G401.6 (cell line): Measurements from ENCODE around the gene ABHD14A.
"Not testable (repeated sequence)": the region's sequence is repeated elsewhere in the genome, so short reads cannot be mapped to it uniquely, and the experiment has no call there.

Source experiments
- FAIRE-seq: peaks from 2 replicates; lab custom pipeline; 2012; peaks lifted over from hg19 to GRCh38; lab: Jason Lieb, UNC

The ABHD14A gene

DNA sequence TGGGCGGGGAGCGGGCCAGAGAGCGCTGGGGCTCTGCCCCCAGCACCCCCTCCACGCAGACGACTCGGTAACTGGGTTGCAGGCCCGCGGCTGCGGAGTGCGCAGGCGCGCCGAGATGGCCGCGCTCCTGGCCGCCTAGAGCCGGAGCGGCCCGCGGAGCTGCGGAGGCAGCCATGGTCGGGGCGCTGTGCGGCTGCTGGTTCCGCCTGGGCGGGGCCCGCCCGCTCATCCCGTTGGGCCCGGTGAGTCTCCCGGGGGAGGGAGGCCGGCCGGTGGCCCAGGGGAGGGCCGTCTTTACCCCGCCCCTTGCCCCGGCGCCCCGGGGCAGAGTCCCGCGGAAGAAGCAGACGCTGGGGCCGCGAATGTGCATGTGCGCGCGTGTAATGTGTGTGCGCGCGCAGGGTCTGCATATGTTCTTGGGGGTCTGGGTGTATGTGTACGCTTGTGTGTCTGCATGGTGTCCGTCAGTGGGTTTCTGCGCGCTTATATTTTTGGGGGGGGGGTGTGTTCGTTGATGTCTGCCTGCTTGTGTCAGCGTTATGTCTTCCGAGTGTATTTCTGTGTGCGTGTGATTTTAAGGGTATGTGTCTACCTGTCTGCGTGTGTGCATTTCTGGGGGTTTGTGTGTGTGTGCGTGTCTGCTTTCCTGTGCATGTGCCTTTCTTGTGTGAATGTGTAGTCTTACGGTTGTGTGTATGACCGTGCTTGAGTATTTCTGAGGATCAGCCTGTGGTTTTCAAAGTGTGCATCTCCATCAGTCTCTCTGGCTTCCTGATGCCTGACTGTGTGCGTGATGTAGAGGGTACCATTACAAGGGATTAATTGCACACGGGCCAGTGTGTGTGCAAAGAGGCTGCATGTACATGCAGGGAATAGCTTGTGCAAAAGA is at the start of gene ABHD14A:
Gene ABHD14A, plus strand, starts transcription at position 102 of the 889 bp plus-strand sequence. Its CDS starts 72 bp downstream, at position 174.
- FAIRE-seq: no peak

DNA sequence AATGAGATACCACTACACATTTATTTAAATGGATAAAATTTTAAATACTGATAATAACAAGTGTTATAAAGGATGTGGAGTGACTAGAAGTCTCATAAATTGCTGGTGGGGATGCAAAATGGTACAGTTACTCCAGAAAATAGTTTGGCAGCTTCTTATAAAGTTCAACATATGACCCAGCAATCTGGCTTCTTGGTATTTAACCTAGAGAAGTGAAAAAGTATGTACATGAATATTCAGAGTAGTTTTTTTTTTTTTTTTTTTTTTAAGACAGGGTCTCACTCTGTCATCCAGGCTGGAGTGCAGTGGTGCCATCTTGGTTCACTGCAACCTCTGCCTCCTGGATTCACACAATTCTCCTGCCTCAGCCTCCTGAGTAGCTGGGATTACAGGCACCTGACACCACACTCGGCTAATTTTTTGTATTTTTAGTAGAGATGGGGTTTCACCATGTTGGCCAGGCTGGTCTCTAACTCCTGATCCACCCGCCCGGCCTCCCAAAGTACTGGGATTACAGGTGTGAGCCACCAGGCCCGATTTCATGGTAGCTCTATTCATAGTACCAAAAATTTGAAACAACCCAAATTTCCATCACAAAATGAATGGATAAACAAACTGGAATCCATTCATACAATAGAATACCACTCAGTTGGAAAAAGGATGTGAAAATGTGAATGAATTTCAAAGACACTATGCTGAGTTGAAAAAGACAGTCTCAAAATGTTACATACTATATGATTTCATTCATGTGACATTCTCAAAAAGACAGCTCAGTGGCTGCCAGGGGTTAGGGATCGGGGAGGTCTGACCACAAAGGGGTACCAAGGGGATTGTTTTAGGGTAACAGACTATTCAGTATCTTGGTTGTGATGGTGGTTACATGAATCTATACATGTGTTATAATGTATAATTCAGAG is 47.5 kb upstream of the ABHD14A start:
- no peak for FAIRE-seq

DNA sequence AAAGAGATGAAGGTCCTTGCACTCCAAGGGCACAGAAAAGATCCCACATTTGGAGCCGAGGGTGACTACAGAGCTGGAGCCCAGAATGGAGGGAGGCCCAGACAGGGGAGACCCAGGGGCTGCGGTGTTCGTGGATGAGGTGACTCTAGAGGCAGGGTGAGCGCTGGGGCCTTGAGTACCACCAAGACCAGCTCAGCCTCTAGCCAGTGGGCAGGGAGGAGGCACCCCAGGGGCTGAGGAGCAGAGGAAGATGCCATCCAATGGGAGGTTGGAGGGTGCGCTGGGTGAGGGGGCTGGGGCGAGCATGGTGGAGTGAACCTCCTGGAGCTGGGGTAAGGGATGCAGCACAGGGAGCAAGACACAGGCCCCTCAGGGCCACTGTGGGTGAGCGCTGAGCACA is 46.4 kb upstream of the ABHD14A start:
- no peak for FAIRE-seq

DNA sequence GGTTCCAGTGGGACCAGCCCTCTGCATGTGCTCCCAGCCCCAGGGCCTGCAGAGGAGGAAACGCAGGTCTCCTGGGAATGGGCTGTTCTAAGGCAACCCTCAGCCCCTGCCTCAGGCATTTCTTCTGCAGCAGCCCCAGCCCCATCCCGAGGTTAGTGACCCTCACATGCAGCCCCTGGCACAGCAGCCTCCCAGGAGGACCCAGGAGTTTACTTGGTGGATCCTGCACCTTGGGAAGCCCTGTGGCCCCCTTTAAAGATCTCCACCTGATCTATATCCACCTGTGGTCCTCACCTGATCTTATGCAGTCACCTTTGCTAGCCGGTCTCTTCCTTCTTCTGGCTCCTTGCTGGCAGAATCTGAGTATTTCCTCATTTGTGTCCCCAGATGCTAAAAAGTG is 45.9 kb upstream of the ABHD14A start:
- not testable (repeated sequence) for FAIRE-seq

DNA sequence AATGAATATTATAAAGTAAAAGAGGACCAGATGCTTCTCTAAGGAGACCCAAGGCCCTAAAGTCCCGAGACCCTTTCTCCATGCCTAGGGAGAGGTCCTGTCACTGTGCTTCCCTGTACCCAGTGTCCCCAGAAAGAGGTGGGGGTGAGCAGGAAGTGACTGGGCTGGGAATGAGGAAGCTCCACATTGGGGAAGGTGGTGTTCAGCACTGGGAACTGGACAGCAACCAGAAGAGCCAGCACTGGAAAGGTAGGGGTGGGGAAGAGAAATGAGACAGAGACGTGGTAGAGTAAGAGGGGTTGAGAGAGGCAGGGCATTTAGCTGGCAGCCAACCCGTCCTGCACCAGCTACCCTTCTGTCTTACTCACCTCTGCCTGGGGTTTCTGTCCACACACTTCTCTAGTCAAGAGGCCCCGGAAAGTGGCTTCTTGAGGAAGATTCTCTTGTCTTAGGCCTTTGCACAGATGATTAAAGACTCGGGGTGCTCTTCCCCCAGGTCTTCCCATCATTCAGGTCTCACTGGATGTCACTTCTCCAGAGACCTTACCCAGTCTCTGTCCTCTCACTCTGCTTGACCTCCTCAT is 45.4 kb upstream of the ABHD14A start:
- FAIRE-seq: no peak

DNA sequence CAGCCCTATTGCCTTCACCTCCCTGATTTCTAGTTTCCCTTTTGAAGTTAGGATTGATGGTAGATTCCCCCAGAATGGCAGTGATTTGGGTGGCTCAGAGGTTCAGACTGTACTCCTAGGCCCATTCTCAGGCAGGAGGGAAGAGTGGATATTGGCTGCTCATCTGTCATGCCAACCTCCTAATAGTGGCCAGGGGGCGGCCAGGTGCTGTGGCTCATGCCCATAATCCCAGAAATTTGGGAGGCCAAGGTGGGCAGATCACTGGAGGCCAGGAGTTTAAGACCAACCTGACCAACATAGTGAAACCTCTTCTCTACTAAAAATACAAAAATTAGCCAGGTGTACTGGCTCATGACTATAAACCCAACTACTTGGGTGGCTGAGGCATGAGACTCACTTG is 44.4 kb upstream of the ABHD14A start:
- FAIRE-seq: no peak

DNA sequence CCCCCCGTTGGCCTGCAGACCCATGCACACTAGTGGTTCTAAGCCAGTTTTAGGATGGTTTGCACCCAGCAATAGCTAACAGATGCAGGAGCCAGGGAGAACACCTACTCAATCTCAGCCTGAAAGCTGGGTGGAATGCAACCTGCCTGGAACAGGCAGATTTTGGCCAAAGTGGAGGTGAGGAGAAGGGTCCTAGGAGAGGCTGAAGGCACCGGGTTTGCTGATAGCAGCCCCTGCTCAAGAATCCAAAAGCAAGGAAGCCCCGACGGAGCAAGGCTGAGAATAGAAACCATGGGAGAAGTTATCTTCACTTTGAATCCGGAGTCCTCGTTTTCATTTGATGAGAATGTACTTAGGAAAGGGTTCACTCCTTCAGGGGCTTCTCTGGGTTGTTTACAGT is 43.1 kb upstream of the ABHD14A start:
- FAIRE-seq: no peak

DNA sequence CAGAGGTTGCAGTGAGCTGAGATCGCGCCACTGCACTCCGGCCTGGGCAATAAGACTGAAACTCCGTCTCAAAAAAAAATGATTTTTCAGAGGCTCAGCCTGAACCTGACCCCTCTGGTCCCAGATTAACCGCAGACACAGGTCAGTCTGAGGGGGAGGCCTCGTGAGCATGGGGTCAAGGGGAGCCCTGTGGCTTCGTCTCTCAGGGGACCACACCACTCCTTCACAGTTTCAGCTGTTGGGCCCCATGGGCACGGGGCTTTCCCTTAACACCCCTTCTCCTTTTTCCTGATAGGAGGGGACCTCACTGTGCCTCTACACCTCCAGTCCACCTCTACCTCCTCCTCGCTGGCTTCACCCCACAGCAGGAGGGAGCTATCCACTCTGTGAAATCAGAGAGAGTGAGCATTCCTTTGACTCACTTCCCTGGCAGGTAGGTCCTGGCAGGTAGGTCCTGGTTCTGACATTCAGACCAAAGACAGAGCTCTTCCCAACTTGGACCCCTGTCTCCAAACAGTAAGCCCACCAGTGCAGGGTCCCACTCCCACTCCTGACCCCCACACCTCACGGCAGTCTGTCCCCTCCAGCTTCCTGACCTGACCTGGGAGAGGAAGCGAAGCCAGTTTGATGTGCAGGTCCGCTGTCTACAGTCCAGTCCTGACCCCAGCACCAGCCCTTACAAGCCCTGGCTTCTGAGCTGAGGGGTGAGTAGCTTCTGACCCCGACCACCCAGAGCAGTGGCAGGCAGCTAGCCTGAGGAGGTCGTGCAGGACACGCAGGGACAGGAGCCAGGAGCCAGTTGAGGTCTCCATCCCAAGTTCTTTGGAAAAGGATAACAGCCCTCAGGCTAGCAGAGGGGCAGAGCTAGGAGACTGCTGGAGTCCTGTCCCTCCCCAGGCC is 42.1 kb upstream of the ABHD14A start:
- no peak for FAIRE-seq

DNA sequence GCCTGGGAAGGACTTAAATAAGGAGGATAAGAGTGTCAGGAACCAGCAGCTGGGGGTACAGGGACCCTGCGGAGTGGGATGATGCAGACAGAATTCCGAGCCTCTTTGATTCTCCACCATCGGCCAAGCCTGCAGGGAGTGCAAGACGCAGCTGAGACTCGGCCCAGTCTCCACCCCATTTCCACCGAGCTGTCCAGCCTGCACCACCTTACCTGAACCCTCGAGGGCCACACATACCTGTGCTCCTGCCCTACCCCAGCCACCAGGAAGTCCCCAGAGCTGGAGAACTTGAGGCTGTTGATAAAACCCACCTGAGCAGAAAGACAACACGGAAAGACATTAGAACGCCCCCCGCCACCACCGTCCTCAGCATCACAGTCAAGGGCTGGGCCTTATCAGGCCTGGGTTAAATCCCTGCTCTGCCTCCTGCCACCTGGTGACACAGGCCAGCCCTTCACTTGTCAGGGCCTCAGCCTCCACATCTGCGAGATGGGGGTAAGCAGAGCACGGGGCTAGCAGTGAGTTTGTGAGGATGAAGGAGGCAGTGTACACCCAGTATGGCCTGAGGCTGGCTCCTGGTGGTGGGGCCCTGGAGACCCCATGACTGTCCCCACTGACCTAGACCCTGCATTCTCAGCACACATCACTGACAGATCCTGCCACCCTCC is 41.3 kb upstream of the ABHD14A start:
- no peak for FAIRE-seq

DNA sequence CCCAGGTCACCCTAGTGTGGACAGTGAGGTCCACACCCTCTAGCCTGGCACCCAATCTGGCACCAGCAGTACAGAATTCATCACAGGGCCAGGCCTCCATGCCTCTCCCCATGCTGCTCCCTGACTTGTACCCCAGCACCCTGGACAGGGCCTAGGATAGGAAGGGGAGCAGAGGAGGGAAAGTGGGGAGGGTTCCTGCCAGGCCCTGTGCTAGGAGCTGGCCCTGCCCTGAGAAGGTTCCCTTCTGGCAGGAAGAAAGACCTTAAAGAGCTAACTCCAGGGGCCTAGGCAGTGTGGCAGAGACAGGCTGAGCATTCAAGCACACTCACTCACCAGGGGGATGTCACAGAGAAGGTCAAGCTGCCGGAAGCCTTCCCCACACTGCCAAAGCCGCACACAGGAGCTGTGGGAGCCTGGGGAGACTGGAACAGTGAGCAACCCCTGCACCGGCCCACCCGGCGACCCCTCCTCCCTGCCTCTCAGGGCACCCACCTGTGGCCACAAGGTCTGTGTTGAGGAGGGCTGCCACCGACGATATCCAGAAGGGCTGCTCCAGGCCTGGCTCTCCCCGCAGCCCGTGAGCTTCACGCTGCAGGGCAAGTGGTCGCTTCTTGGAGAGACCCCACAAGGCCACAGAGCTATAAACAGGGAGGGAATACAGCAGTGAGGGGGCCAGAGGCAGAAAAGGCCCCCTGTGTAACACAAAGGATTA is 40.6 kb upstream of the ABHD14A start:
- no peak for FAIRE-seq

DNA sequence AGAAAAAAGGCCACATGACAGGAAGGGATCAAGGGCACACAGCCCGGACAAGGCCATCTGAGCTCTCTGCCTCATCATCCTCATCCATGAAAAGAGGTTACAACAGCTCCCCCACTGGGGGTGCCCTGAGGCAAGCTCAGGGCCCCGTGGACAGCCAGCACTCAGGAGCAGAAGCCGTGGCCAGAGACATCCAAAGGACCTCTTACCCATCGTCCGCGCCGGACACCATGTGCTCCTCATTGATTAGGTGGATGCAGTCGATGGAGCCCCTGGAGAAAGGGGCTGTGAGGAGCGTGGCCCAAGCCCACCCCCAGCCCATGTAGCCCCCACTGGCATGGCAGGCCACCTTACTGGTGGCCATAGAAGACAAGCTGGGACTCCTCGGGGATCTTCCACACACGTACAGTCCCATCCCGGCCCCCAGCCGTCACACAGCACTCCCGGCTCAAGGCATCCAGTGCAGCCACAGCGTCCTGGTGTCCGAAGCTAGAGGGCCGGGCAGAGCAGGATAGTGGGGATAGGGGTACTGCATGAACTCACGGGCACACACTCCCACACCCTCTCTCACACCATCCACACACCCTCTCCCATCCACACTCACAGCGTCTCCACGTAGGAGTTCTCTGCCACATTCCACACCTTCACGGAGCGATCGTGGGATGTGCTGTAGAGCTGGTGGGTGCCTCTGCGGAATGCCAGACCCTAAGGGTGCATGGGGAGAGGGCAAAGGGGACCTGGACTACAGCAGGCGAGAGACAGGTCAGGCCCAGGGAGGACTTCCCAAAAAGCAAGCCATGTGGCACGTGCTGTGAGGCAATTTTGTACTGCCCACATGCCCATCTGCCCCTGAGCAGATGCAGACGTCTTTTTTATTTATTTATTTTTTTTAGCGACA is 39.6 kb upstream of the ABHD14A start:
- FAIRE-seq: no peak

DNA sequence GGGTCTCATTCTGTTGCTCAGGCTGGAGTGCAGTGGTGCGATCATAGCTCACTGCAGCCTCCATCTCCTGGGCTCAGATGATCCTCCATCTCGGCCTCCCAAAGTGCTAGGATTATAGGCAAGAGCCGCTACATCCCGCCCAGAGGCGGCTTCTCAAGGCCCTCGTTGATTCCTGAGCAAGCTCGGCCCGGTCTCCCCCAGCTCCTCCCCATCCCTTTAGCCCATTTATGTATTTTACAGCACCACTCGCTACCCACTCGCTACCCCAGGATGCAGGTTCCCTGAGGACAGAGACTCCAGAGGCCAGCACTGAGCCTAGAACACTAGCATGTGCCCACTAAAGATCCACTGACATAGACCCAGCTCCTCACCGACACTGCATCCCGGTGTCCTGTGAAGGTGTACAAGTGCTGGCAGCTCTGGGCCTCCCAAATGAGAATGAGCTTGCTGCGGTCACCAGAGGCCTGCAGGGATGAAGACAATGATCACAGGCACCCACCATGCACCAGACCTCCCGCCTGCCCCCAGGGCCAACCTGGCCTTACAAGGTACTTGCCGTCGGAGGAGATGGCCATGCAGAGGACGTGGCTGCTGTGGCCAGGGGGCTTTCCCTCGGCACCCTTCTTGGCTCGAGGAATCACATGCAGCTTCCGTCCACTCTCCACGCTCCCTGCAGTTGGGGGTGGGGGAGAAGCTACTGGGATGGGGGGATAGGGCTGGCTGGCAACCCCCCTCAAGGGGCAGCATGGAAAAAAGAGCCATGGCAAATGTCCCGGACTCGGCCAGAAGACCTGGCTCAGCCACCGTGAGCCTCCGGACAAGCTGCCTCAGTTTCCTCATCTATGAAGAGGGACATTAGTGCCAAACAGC is 38.7 kb upstream of the ABHD14A start:
- no peak for FAIRE-seq

DNA sequence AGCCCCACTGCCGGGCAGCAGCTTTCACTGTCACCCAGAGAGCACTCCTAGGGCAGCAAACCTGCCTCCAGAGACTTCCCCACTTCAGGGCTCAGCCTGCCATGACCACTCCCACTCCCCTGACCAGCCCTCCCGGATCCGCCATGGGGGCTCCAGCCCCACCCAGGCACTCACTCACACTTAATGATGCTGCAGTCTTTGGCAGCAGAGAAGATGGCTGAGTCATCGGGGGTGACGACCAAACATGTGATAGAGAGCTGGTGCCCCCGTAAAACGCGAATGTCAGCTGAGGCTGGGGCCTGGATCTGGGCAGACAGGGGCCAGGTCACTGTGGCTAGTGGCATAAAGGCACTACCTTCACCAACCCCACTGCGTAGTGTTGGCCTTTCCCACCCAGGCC is 37.9 kb upstream of the ABHD14A start:
- no peak for FAIRE-seq

DNA sequence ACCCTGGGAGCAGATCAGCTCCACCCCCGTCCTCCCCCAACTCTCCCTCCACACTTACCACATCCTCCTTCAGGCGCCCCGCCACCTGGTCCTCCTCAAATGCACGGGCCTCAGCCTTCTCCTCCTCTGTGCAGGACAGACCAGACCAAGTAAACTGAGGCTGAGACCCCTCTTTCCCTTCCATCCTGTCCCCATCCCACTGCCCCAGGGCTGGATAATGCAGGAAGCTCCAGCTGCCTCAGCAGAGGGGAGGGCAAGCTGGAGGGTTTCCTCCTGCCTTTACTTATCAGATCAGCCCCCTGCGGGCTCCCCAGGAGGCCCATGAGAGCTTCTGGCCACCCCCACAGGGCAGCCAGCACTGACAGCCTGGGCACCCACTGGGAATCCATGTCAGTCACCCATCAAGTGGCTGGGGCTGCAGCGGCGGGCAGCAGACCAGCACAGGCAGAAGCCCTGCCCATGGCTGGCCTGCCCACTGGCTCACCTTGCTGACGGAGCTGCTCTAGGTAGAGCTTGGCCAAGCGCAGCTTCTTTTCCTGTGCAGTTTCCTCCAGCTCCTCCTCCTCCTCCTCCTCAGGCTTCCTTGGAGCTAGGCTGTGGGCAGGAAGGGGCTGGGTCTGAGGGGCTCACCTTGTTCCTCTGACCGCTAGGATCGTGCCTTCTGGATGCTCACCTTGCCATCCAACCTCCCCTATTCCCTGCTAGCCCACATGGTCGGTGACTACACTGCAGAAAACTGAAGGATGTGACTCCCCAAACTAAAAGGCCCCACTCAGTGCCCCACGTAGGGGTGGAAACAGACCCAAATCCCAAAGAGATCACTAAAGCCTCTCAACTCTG is 37.0 kb upstream of the ABHD14A start:
- FAIRE-seq: no peak

DNA sequence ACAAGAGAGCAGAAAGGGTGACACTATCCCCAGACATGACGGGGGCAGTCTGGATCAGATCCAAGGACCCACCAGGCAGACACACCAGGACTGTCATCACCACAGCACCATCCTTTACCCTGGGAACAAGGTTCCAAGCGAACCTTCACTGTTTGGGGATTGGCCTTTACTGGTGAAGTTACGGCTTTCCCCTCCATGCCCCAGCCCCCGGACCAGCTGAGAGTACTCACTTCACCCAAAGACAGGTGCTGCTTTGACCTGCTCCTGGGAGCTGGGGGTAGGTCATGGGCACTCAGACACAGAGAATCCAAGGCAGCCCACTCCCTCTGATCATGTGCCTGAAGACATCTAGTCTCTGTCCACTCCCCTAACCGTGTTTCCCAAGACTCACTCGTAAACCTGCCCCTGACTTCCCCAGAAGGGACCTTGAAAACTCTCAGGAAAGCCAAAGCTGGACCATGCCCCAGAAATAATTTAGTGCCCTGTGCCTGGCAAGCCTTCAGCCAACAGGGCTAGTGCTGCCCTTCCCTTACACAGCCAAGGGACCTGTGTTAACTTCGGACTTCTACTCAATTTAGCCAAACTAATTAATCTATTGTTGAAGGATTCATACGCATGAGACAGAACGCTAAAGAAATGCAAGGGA is 36.0 kb upstream of the ABHD14A start:
- FAIRE-seq: no peak

DNA sequence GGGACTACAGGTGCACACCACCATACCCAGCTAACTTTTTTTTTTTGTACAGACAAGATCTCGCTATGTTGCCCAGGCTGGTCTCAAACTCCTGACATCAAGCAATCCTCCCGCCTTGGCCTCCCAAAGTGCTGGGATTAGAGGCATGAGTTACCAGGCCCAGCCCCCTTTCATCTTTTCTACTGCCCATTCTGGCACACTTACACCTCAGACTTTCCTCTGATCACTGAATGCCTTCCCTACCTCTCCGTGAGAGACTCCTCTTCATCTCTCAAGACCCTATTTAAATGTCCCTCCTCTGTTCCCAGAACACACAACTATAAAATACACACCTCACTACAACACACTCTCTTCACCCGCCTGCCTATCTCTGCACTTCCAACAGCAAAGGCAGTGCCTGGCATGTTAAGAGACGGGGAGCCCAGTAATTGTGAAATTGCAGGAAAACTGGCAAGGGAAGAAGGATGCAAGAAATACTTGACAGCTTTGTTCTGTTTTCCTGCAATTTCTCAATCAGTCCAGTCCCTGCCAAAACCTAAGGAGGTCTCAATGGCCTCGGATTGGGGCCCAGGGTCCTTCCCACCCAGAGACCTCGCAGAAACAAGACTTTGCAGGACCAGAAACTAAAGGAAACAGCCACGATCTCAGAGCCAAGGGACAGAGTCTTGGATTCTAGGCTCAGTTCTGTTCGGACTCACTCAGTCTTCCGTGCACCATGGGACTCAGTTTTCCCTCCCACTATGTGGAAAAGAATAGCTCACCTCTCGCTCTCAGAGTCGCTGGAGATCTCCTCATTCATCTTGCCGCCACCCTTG is 34.0 kb upstream of the ABHD14A start:
- FAIRE-seq: no peak
